Ishikawa (cell line): Measurements from ENCODE around the gene FAM184A.

Experiments
- CEBPB ChIP-seq: IDR thresholded peaks from 2 replicates; pipeline ENCODE4 v1.6.1; 2012
- CREB1 ChIP-seq: IDR thresholded peaks from 2 replicates; pipeline ENCODE4 v1.6.1; 2012; ENCODE audit warnings: low read depth
- EGR1 ChIP-seq: IDR thresholded peaks from 2 replicates; pipeline ENCODE4 v1.6.1; 2012
- EP300 ChIP-seq: IDR thresholded peaks from 2 replicates; pipeline ENCODE4 v1.6.1; 2012; ENCODE audit warnings: borderline replicate concordance
- FOXM1 ChIP-seq: IDR thresholded peaks from 2 replicates; pipeline ENCODE4 v1.6.1; 2012; ENCODE audit warnings: low read depth, borderline replicate concordance
- NFIC ChIP-seq: IDR thresholded peaks from 2 replicates; pipeline ENCODE4 v1.6.1; 2012
- RAD21 ChIP-seq: IDR thresholded peaks from 2 replicates; pipeline ENCODE4 v1.6.1; 2012; ENCODE audit warnings: low read depth
- TAF1 ChIP-seq: IDR thresholded peaks from 2 replicates; pipeline ENCODE4 v1.6.1; 2012; ENCODE audit warnings: low read depth, mild to moderate bottlenecking
- TCF12 ChIP-seq: IDR thresholded peaks from 2 replicates; pipeline ENCODE4 v1.6.1; 2012; ENCODE audit warnings: low read depth
- TEAD4 ChIP-seq: IDR thresholded peaks from 2 replicates; pipeline ENCODE4 v1.6.1; 2012
- YY1 ChIP-seq: IDR thresholded peaks from 2 replicates; pipeline ENCODE4 v1.6.1; 2012; ENCODE audit warnings: low read depth
- ZBTB7A ChIP-seq: IDR thresholded peaks from 2 replicates; pipeline ENCODE4 v1.6.1; 2012; ENCODE audit warnings: low read depth
- TF ChIP-seq, protein P1 (sequence below): IDR thresholded peaks from 2 replicates; pipeline ENCODE4 v1.6.1; 2012
- TF ChIP-seq, protein P2 (sequence below): IDR thresholded peaks from 2 replicates; pipeline ENCODE4 v1.6.1; 2012; ENCODE audit warnings: low read depth, mild to moderate bottlenecking
- TF ChIP-seq, protein P3 (sequence below): IDR thresholded peaks from 2 replicates; pipeline ENCODE4 v1.6.1; 2012

FAM184A gene

DNA sequence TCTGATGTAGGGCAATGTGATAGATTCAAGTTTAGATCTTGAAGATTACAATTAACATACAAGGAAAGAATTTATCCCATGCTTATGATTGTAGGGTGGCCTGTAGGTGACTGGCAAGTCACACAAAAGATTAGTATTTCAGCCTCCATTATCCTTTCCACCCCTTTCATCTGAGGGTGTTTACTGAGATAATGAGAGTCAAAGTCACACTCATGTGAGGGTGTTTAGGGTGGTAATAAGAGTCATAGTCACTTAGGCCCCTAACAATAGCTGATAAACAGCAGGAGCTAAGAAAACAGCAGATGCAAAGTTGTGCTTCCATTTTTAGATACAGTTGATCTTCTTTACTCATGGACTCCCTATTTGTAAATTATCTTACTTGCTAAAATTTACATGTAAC, 11.4 kb downstream of the FAM184A start:
- TF ChIP-seq EP300 (no peak), CREB1 (no peak), CEBPB (no peak), TAF1 (no peak), NFIC (no peak), EGR1 (no peak), YY1 (no peak), RAD21 (no peak), ZBTB7A (no peak), FOXM1 (no peak), TCF12 (no peak), TEAD4 (no peak)
- TF ChIP-seq, protein P1, sequence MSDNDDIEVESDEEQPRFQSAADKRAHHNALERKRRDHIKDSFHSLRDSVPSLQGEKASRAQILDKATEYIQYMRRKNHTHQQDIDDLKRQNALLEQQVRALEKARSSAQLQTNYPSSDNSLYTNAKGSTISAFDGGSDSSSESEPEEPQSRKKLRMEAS = no peak
- TF ChIP-seq, protein P2, sequence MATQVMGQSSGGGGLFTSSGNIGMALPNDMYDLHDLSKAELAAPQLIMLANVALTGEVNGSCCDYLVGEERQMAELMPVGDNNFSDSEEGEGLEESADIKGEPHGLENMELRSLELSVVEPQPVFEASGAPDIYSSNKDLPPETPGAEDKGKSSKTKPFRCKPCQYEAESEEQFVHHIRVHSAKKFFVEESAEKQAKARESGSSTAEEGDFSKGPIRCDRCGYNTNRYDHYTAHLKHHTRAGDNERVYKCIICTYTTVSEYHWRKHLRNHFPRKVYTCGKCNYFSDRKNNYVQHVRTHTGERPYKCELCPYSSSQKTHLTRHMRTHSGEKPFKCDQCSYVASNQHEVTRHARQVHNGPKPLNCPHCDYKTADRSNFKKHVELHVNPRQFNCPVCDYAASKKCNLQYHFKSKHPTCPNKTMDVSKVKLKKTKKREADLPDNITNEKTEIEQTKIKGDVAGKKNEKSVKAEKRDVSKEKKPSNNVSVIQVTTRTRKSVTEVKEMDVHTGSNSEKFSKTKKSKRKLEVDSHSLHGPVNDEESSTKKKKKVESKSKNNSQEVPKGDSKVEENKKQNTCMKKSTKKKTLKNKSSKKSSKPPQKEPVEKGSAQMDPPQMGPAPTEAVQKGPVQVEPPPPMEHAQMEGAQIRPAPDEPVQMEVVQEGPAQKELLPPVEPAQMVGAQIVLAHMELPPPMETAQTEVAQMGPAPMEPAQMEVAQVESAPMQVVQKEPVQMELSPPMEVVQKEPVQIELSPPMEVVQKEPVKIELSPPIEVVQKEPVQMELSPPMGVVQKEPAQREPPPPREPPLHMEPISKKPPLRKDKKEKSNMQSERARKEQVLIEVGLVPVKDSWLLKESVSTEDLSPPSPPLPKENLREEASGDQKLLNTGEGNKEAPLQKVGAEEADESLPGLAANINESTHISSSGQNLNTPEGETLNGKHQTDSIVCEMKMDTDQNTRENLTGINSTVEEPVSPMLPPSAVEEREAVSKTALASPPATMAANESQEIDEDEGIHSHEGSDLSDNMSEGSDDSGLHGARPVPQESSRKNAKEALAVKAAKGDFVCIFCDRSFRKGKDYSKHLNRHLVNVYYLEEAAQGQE = no peak
- TF ChIP-seq, protein P3, sequence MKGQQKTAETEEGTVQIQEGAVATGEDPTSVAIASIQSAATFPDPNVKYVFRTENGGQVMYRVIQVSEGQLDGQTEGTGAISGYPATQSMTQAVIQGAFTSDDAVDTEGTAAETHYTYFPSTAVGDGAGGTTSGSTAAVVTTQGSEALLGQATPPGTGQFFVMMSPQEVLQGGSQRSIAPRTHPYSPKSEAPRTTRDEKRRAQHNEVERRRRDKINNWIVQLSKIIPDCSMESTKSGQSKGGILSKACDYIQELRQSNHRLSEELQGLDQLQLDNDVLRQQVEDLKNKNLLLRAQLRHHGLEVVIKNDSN = no peak

DNA sequence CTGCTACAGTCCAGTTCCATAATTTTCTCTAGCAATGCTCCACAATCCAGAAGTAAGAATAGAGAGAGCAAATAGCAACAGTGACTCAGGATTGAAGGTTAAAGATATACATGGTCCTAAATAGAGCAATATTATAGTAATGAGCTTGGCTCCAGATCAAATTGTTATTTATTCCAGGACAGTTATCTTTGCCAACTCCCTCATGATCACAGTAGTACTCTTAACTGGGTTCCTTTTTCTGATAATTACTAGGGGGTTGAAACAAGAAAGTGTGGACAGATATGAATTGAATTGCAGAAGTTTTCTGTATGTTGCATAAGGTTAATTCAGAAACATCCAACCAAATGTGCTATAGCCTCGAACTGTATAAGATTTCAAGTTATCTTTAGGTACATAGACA, 11.9 kb downstream of the FAM184A start:
- TF ChIP-seq, protein P1 = no peak
- TF ChIP-seq EGR1 = no peak
- TF ChIP-seq TCF12 = no peak
- TF ChIP-seq, protein P2 = no peak
- TF ChIP-seq ZBTB7A = no peak

DNA sequence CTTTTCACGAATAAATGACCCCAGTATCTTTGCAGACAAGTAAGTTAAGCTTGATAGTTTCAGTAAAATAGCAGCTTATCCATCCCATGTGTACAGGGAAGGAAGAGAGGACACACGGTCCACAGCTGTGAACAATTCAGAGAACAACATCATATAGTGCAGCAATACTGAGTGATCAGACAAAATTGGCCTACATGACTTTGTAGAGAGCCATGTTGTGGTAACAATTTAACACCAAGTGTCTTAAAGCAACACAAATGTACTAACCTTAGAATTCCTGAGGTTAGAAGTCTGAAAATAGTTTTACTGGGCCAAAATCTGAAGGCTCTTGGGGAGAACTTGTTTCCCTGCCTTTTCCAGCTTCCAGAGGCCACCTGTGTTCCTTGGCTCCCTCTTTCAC, 12.5 kb downstream of the FAM184A start:
- TF ChIP-seq, protein P3 = no peak
- TF ChIP-seq YY1 (no peak), CREB1 (no peak), FOXM1 (no peak), ZBTB7A (no peak), EGR1 (no peak), CEBPB (no peak), TCF12 (no peak), RAD21 (no peak), NFIC (no peak), TEAD4 (no peak), EP300 (no peak), TAF1 (no peak)
- TF ChIP-seq, protein P2 = no peak
- TF ChIP-seq, protein P1 = no peak

DNA sequence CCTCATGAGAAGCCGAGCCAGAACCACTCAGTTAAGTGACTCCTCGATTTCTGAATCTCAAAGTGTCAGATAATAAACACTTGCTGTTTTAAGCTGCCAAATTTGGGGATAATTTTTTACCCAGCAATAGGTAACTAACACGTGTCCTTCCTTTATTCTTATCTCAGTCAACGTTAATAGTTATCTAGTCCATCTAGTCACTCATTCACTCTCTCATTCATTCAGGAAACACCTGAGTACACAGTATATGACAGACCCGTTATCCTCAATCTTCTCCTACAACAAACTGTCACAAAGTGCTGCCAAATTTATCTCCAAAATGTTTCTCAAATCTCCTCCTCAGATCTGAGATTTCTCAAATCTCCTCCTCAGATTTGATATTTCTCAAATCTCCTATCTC, 13.1 kb downstream of the FAM184A start:
- TF ChIP-seq TCF12 (no peak), EP300 (no peak), RAD21 (no peak), CREB1 (no peak), TAF1 (no peak), FOXM1 (no peak), ZBTB7A (no peak), CEBPB (no peak), NFIC (no peak), EGR1 (no peak), YY1 (no peak), TEAD4 (no peak)
- TF ChIP-seq, protein P2 = no peak
- TF ChIP-seq, protein P3 = no peak
- TF ChIP-seq, protein P1 = no peak
